Left cardiac atrium (tissue), 4 donors: Measurements from ENCODE around the gene DMKN. TPM values are rescaled to one million over a fixed set of nuclear protein-coding genes. Genes with fewer than 3 reads are reported as not detected.
A peak's percentile ranks its signal among the peaks of the same experiment; 100 is the strongest.

Experiments used
- ATAC-seq, 2 donors: fragments of 200-7000 bp; cut with Tn5 transposase; one replicate each; pipeline ENCODE4 v1.9.1; 2020; ENCODE audit warnings: mild to moderate bottlenecking in 2 of 2, moderate library complexity in 2 of 2
- DNase-seq: peaks from one replicate; pipeline ENCODE4 v3.0.0-alpha.2; 2020
- intact Hi-C, 2 donors: fragments of 100-400 bp; cut with DNase I; formaldehyde crosslinking; loops; one replicate each; pipeline versions ENCODE4 v1.14.1 to v1.15.1; 2022 to 2023
- total RNA-seq, 2 donors: library from RNA; stranded (reverse); fragmentation: NEBNext Ultra II Directional; extraction: Animal tissue kit (Norgen Biotek cat#: 25700); gene quantifications; one replicate each; pipeline ENCODE4 v1.2.1, GENCODE V29; 2021
- donor health status: DM: no; HTN: yes; CAD: no.
- donor health status: DM: no; HTN: yes; CAD: no; lungs with severe emphysema.
- donor health status: DM: yes; HTN: yes; CAD: no.
- donor health status: Dilated cardiomyopathy.

The DMKN gene
- total RNA-seq, 2 donors from 2014 or later, result 7.5 to 7.6 TPM

- DNase-seq, result no peak
- intact Hi-C loops, result loop anchor here in 1 of 2 donors (5.0 kb wide), 1 partner anchor 161 kb away; no protein-coding TSS in a partner anchor
Observed at GRCh38 chr19:35551091-35551810, 37.8 kb upstream of the DMKN start.

GRCh38 chr19:35549879-35550523 is 36.6 kb upstream of the DMKN start:
- intact Hi-C loops, result loop anchor here (5.0 kb wide), 3 partner anchors 62 to 167 kb away; partner anchors contain the start of genes HAUS5 (in 1 of the 2) and KMT2B (in 1 of the 2)

More at GRCh38 chr19:35551091-35551810, 37.8 kb upstream of the DMKN start:
- no peak for ATAC-seq

GRCh38 chr19:35549174-35549788 is 35.8 kb upstream of the DMKN start:
- intact Hi-C loops, result loop anchor here in 1 of 2 donors (5.0 kb wide), 2 partner anchors 63 to 168 kb away; partner anchors contain the start of genes HAUS5 and KMT2B
- ATAC-seq (no peak), DNase-seq (no peak)

More at GRCh38 chr19:35549879-35550523, 36.6 kb upstream of the DMKN start:
- ATAC-seq (no peak), DNase-seq (no peak)

- no peak for ATAC-seq
- intact Hi-C loops, result loop anchor here in 1 of 2 donors (5.0 kb wide), 2 partner anchors 66 to 171 kb away; partner anchors contain the start of genes HAUS5 and KMT2B
- no peak for DNase-seq
Observed at GRCh38 chr19:35546532-35546931, 33.1 kb upstream of the DMKN start.

GRCh38 chr19:35545855-35546381 is 32.5 kb upstream of the DMKN start:
- ATAC-seq (peak; percentile 51 to 75), DNase-seq (peak; percentile 64)
- intact Hi-C loops, result loop anchor here in 1 of 2 donors (5.0 kb wide), 2 partner anchors 66 to 171 kb away; partner anchors contain the start of genes HAUS5 and KMT2B

- peak; percentile 97 for DNase-seq
- intact Hi-C loops, result loop anchor here in 1 of 2 donors (5.0 kb wide), 2 partner anchors 67 to 172 kb away; partner anchors contain the start of genes HAUS5 and KMT2B
- ATAC-seq, result peak; percentile 98 to 99
Observed at GRCh38 chr19:35545001-35545854, 31.8 kb upstream of the DMKN start, which contains the start of gene TMEM147. Gene TMEM147, plus strand, starts transcription at chr19:35545626. Its CDS starts 114 bp downstream, at chr19:35545740.

GRCh38 chr19:35544110-35544802 is 30.8 kb upstream of the DMKN start:
- ATAC-seq (no peak), DNase-seq (no peak)
- intact Hi-C loops, result no loop called here

- DNase-seq (no peak), ATAC-seq (no peak)
- intact Hi-C loops, result no loop called here
Observed at GRCh38 chr19:35543280-35544109, 30.0 kb upstream of the DMKN start.

GRCh38 chr19:35542209-35542608 is 28.8 kb upstream of the DMKN start:
- intact Hi-C loops, result no loop called here
- no peak for DNase-seq
- no peak for ATAC-seq

- ATAC-seq, result no peak
- intact Hi-C loops, result no loop called here
- DNase-seq, result no peak
Observed at GRCh38 chr19:35540356-35540927, 27.0 kb upstream of the DMKN start.

GRCh38 chr19:35539850-35540249 is 26.4 kb upstream of the DMKN start:
- intact Hi-C loops, result no loop called here
- no peak for DNase-seq
- no peak for ATAC-seq

- intact Hi-C loops, result no loop called here
- DNase-seq (no peak), ATAC-seq (no peak)
Observed at GRCh38 chr19:35539314-35539713, 25.9 kb upstream of the DMKN start.

- intact Hi-C loops, result no loop called here
Observed at GRCh38 chr19:35534803-35535480, 21.5 kb upstream of the DMKN start.

GRCh38 chr19:35533822-35534392 is 20.5 kb upstream of the DMKN start:
- no peak for DNase-seq
- intact Hi-C loops, result no loop called here
- peak; percentile 55 to 64 for ATAC-seq

More at GRCh38 chr19:35534803-35535480, 21.5 kb upstream of the DMKN start:
- DNase-seq, result no peak
- no peak for ATAC-seq

GRCh38 chr19:35533201-35533821 is 19.9 kb upstream of the DMKN start, which contains the start of gene GAPDHS:
Gene GAPDHS, plus strand, starts transcription at chr19:35533456. Its CDS starts 72 bp downstream, at chr19:35533528.
- no peak for DNase-seq
- intact Hi-C loops, result no loop called here
- ATAC-seq, result peak in 1 of 2 donors; percentile 9
